DOHH2 (cell line): ENCODE data around the gene SLFN14.

ENCODE experiments used
- EZH2phosphoT487 ChIP-seq: fragments of 200-600 bp; sonication (generic); IDR thresholded peaks from 2 replicates; pipeline ENCODE4 v1.6.1; 2017; ENCODE audit warnings: borderline replicate concordance, mild to moderate bottlenecking, antibody characterized with exemption, low read length, moderate library complexity, mixed read lengths
- TF ChIP-seq, protein P1 (sequence below): fragments of 200-600 bp; sonication (generic); IDR thresholded peaks from one replicate; pipeline ENCODE4 v1.5.1; 2014; ENCODE audit warnings: antibody characterized with exemption, mild to moderate bottlenecking, low read depth, low read length; ENCODE audit not compliant: poor library complexity, severe bottlenecking

DNA sequence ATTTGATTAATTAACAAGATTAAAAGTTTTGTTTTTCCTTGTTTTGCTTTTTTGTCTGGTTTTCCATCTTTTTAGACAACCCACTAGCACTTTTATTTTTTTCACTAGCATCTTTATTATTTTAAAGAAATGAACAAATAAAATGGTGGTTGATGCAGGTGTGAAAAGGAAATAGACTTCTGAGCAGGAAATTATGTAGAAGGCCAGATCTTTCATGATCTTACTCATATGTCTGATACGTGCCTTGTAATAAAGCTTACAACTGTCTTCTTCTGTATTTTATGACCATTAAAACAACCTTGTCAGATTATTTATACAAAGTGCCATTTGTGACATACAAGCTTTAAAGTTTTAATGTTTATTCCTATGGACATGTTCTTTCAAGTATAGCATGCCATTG, 29.5 kb downstream of the SLFN14 start:
- TF ChIP-seq, protein P1, sequence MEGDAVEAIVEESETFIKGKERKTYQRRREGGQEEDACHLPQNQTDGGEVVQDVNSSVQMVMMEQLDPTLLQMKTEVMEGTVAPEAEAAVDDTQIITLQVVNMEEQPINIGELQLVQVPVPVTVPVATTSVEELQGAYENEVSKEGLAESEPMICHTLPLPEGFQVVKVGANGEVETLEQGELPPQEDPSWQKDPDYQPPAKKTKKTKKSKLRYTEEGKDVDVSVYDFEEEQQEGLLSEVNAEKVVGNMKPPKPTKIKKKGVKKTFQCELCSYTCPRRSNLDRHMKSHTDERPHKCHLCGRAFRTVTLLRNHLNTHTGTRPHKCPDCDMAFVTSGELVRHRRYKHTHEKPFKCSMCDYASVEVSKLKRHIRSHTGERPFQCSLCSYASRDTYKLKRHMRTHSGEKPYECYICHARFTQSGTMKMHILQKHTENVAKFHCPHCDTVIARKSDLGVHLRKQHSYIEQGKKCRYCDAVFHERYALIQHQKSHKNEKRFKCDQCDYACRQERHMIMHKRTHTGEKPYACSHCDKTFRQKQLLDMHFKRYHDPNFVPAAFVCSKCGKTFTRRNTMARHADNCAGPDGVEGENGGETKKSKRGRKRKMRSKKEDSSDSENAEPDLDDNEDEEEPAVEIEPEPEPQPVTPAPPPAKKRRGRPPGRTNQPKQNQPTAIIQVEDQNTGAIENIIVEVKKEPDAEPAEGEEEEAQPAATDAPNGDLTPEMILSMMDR, result no peak
- TF ChIP-seq EZH2phosphoT487, result no peak
